LNCAP (cell line): ENCODE measurements around the gene ANKRD23.

Source experiments
- TF ChIP-seq, protein P1 (sequence below): fragments of 450-650 bp; IDR thresholded peaks from 2 replicates; pipeline ENCODE4 v1.5.1; 2017; ENCODE audit warnings: mild to moderate bottlenecking

The ANKRD23 gene

DNA sequence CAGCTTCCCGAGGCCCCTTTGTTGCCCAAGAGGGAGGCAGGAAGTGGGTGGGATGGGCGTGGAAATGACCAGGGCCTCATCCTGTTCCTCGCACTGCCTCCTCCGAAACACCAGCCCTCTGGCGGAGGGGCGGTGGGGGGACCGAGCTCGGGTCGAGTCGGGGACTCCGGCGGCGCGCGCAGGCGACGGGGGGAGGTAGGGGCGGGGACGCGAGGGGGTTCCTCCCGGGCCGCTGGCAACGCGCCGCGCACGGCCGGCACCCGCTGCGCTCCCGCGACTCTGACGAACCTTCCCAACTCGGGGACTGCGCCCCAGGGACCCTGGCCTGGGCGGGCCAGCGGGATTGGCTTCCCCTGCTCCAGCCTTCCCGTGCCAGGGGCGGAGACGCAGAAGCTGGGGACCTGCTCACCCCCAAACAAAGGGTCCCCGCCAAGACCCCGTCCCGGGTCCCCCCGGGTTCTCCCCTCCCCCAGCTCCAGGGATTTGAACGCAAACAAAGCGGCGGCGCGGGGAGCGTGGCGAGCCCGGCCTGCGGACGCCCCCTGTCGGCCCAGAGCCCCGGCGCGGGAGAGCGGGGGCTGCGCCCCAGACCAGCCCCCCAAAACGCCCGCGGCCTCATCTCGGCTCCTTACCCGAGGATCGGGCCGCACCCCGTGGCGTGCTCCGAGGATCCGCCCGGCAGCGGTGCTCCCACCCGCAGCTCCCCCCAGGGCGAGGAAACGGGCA lies 24.9 kb upstream of the ANKRD23 start:
- TF ChIP-seq, protein P1, sequence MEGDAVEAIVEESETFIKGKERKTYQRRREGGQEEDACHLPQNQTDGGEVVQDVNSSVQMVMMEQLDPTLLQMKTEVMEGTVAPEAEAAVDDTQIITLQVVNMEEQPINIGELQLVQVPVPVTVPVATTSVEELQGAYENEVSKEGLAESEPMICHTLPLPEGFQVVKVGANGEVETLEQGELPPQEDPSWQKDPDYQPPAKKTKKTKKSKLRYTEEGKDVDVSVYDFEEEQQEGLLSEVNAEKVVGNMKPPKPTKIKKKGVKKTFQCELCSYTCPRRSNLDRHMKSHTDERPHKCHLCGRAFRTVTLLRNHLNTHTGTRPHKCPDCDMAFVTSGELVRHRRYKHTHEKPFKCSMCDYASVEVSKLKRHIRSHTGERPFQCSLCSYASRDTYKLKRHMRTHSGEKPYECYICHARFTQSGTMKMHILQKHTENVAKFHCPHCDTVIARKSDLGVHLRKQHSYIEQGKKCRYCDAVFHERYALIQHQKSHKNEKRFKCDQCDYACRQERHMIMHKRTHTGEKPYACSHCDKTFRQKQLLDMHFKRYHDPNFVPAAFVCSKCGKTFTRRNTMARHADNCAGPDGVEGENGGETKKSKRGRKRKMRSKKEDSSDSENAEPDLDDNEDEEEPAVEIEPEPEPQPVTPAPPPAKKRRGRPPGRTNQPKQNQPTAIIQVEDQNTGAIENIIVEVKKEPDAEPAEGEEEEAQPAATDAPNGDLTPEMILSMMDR = peak; percentile 82

DNA sequence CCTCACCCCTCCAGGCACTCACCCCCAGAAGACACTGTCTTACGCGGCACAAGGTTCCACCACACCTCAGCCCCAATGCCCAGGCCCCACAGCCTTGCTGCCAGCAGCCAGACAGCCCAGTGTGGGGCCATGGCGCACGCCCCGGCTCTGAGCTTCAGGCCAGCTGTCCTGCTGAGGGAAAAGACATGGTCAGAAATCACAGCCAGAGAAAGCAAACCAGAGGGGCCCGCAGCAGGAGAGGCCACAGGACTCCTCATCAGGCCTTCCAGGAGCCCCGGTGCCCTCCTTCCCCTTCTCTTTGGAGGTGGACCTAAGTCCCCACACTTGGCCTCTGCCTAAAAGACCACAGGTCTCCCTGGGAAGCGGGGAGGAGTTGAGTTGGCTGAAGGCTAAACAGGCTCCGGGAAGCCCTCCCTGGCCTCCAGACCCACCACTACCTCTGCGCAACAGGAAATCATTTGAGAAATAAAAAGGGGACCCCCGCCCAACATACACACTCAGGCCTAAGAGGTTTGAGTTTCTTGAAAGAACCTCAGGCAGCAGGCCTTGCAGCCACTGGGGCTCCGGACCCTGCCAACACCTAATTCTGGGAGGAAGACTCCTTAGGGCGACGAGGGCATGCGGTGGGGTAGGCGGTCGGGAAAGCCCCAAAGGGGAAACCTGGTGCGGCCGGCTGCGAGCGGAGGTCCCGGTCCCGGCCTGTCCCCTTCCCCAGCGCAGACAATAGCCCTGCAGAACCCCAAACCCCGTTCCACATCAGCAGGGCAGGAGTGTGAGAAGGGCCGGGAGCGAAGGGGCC lies 24.1 kb upstream of the ANKRD23 start:
- TF ChIP-seq, protein P1 = no peak

GRCh38 chr2:96866986-96867755 lies 23.4 kb upstream of the ANKRD23 start:
- TF ChIP-seq, protein P1 = no peak

DNA sequence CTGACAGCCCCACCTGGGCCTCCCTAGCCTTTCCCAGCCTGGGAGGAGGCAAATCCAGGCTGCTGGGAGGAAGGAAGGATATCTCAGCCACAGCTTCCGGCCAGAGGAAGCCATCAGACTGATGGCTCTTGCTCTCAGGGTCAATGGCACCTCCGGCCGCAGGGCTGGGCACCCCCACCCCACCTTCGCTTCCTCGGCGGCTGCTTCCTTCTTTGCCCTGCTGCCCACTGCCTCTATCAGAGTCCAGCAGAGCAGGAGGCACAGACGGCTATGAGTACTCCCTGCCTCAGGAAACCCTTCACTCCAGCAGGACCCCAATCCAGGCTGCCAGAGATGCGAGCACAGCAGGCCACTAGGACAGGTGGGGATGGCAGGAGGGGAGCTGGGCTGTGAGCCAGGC lies 22.8 kb upstream of the ANKRD23 start:
- TF ChIP-seq, protein P1 = no peak

- TF ChIP-seq, protein P1 = no peak
Measured at GRCh38 chr2:96866149-96866548, 22.3 kb upstream of the ANKRD23 start.

- TF ChIP-seq, protein P1 = no peak
Measured at GRCh38 chr2:96865654-96866053, 21.8 kb upstream of the ANKRD23 start.

DNA sequence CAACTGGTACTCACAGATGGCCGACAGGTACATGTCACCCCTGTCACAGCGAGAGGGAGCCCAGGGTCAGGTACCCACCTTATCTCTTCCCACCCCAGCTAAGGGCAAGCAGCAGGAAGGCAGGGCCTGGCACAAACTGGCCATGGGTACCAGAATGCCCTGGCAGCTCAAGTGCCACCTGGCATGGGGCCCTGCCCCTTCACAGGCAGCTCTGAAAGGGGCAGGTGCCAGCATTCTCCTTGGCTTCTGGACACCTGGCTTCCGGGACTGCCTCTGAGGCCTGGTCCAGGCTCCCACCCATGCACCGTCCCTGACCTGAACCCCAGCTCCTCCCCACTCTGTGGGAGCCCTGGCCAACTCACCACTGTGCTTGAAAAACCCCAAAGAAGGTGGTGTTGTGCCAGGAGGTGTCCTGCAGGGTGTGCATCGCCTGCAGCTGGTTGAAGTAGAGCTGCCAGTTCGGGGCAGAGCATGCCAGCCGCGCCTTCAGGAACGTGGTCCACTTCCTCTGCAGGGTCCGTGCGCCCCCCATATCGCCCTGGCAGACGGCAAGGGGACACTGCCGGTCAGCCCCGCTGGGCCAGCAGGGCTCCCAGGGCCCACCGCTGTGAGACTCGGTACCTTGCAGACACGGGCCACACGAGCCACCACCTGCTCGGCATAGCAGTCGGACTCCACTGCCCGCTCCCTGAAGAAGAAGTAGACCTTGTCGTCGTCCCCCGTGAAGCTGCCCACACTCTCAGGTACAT lies 20.7 kb upstream of the ANKRD23 start:
- TF ChIP-seq, protein P1 = no peak
